Progenitor cell of endocrine pancreas (in vitro differentiated cells): ENCODE measurements around the gene LRRC74B. TPM values are rescaled to one million over a fixed set of nuclear protein-coding genes. Genes with fewer than 3 reads are reported as not detected.
"Not testable (repeated sequence)": the region's sequence is repeated elsewhere in the genome, so short reads cannot be mapped to it uniquely, and the experiment has no call there.

Experiments used
- DNase-seq: peaks from one replicate; pipeline ENCODE4 v3.0.0; 2021; ENCODE audit warnings: low spot score; ENCODE audit not compliant: unreplicated experiment
- H3K27ac Mint-ChIP-seq: 2 replicates; pipeline ENCODE4 v1.8.0; 2021; ENCODE audit warnings: mild to moderate bottlenecking, moderate library complexity, mixed read lengths
- H3K27me3 Mint-ChIP-seq: 2 replicates; pipeline ENCODE4 v1.8.0; 2021; ENCODE audit warnings: mixed read lengths
- H3K36me3 Mint-ChIP-seq: 2 replicates; pipeline ENCODE4 v1.8.0; 2022; ENCODE audit warnings: mixed read lengths; ENCODE audit not compliant: insufficient read depth
- H3K4me1 Mint-ChIP-seq: 2 replicates; pipeline ENCODE4 v1.8.0; 2021; ENCODE audit warnings: low read depth, mixed read lengths
- H3K4me3 Mint-ChIP-seq: 2 replicates; pipeline ENCODE4 v1.8.0; 2021; ENCODE audit warnings: low read depth, mild to moderate bottlenecking, moderate library complexity, mixed read lengths
- H3K9me3 Mint-ChIP-seq: 2 replicates; pipeline ENCODE4 v1.8.0; 2021; ENCODE audit warnings: low read depth, mixed read lengths
- total RNA-seq: library from RNA; stranded (reverse); gene quantifications from 2 replicates; pipeline ENCODE4 v1.2.1, GENCODE V29; 2021
- TF ChIP-seq, protein P1 (sequence below): fragments of 200-600 bp; sonication (generic); IDR thresholded peaks from one replicate; pipeline ENCODE4 v1.5.0; 2021; ENCODE audit warnings: antibody characterized with exemption, mild to moderate bottlenecking; ENCODE audit not compliant: unreplicated experiment

The LRRC74B gene
- total RNA-seq, 1 donor from 2014 or later = 0.72 TPM

DNA sequence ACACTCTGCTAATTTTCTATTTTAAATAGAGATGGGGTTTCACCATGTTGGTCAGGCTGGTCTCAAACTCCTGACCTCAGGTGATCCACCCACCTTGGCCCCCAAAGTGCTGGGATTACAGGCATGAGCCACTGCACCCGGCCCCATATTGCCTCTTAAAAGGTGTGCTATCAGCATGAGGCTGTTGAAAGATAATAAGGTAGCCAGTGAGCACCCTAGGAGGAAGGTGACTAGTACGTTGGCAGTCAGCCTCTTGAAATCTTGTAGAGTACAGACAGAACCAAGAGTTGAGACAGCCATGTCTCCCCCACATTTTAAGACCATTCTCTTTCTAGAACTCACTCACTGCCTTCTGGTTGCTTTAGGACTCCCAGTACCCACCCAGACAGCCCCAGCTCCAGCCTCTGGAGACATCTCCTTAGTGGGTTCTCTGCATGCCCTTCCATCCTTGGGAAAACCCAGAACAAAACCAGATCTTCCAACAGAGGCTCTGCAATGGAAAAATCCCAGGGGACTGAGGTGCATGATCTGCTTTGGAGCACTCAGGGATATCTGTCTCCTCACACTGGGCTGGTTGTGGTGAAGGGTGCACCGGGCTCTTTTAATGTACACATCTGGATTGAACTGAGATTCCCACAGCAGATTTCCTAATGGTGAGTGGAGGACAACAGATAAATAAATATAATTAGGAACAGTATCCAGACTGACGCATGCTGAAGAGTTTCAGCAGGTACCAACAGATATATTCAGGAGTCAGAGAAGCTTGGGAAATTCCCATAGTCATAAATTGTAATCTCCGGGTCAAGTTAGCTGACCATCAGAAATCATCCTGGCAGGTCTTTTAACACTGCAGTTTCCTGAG lies 49.4 kb downstream of the LRRC74B start:
- no peak overlapping the region for H3K27ac Mint-ChIP-seq
- no peak overlapping the region for H3K4me3 Mint-ChIP-seq
- TF ChIP-seq, protein P1, sequence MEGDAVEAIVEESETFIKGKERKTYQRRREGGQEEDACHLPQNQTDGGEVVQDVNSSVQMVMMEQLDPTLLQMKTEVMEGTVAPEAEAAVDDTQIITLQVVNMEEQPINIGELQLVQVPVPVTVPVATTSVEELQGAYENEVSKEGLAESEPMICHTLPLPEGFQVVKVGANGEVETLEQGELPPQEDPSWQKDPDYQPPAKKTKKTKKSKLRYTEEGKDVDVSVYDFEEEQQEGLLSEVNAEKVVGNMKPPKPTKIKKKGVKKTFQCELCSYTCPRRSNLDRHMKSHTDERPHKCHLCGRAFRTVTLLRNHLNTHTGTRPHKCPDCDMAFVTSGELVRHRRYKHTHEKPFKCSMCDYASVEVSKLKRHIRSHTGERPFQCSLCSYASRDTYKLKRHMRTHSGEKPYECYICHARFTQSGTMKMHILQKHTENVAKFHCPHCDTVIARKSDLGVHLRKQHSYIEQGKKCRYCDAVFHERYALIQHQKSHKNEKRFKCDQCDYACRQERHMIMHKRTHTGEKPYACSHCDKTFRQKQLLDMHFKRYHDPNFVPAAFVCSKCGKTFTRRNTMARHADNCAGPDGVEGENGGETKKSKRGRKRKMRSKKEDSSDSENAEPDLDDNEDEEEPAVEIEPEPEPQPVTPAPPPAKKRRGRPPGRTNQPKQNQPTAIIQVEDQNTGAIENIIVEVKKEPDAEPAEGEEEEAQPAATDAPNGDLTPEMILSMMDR = no peak
- H3K4me1 Mint-ChIP-seq = peaks cover 13% of the 10 kb centered on the region
- peaks cover 5% of the 10 kb centered on the region for H3K27me3 Mint-ChIP-seq
- no peaks in the 10 kb centered on the region for H3K9me3 Mint-ChIP-seq
- DNase-seq = no peak
- no peaks in the 10 kb centered on the region for H3K36me3 Mint-ChIP-seq

DNA sequence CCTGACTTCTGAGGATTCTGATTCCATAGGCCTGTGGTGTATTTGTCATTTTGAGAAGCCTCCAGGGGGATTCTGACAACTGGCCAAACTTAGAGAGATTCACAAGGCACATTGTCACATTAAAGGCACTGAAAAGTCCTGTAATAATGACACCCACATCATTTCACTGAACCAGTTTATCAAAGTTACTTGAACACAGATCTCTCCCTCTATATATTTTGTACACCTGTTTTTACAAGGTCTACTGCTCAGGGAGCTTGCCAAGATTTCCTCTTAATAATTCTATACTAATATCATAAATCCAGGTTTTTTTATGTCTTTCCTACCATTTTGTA lies 50.0 kb downstream of the LRRC74B start:
- Mint-ChIP-seq H3K27ac (no peak overlapping the region), H3K9me3 (no peaks in the 10 kb centered on the region), H3K4me3 (no peak overlapping the region), H3K36me3 (no peaks in the 10 kb centered on the region), H3K27me3 (peaks cover 5% of the 10 kb centered on the region), H3K4me1 (peaks cover 13% of the 10 kb centered on the region)
- TF ChIP-seq, protein P1 = no peak
- DNase-seq = no peak

DNA sequence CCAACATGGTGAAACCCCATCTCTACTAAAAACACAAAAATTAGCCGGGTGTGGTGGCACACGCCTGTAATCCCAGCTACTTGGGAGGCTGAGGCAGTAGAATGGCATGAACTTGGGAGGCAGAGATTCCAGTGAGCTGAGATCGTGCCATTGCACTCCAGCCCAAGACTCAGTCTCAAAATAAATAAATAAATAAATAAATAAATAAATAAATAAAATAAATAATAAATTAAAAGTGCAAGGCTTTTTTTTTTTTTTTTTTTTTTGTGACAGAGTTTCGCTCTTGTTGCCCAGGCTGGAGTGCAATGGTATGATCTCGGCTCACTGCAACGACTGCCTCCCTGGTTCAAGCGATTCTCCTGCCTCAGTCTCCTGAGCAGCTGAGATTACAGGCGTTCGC lies 51.1 kb downstream of the LRRC74B start:
- H3K4me3 Mint-ChIP-seq, H3K27ac Mint-ChIP-seq, DNase-seq: not testable (repeated sequence)

GRCh38 chr22:21098099-21098671 lies 52.4 kb downstream of the LRRC74B start:
- no peak overlapping the region for H3K4me3 Mint-ChIP-seq
- DNase-seq = no peak
- H3K27ac Mint-ChIP-seq = no peak overlapping the region
- TF ChIP-seq, protein P1 = no peak
- no peaks in the 10 kb centered on the region for H3K9me3 Mint-ChIP-seq
- peaks cover 23% of the 10 kb centered on the region for H3K27me3 Mint-ChIP-seq
- H3K4me1 Mint-ChIP-seq = peaks cover 13% of the 10 kb centered on the region
- H3K36me3 Mint-ChIP-seq = no peaks in the 10 kb centered on the region

More for the DNA sequence above, 51.1 kb downstream of the LRRC74B start:
- Mint-ChIP-seq H3K27me3 (peaks cover 10% of the 10 kb centered on the region), H3K4me1 (peaks cover 13% of the 10 kb centered on the region)
- H3K9me3 Mint-ChIP-seq, H3K36me3 Mint-ChIP-seq: not testable (repeated sequence)

- no peak for DNase-seq
These were observed 53.8 kb downstream of the LRRC74B start for GRCh38 chr22:21099578-21099977.

More at GRCh38 chr22:21099578-21099977, 53.8 kb downstream of the LRRC74B start:
- Mint-ChIP-seq H3K36me3 (no peaks in the 10 kb centered on the region), H3K27me3 (peaks cover 29% of the 10 kb centered on the region), H3K4me1 (peaks cover 2% of the 10 kb centered on the region), H3K4me3 (no peak overlapping the region), H3K27ac (no peak overlapping the region), H3K9me3 (no peaks in the 10 kb centered on the region)
- TF ChIP-seq, protein P1 = no peak
